Stimulated activated CD8-positive, alpha-beta memory T cell treated with anti-CD3 and anti-CD28 coated beads, Interleukin-2, amount 100 ng/mL, for 48 hours (primary cell): Measurements from ENCODE around the gene PPP2R3A.
A peak's percentile ranks its signal among the peaks of the same experiment; 100 is the strongest.
"Not testable (repeated sequence)": the region's sequence is repeated elsewhere in the genome, so short reads cannot be mapped to it uniquely, and the experiment has no call there.

Experiments used
- DNase-seq, 2 donors: peaks; one replicate each; pipeline ENCODE4 v3.0.0-alpha.2; 2020; ENCODE audit warnings: low read depth in 2 of 2

PPP2R3A gene

GRCh38 chr3:136023264-136023978 is 57.9 kb downstream of the PPP2R3A start:
- no peak for DNase-seq

DNA sequence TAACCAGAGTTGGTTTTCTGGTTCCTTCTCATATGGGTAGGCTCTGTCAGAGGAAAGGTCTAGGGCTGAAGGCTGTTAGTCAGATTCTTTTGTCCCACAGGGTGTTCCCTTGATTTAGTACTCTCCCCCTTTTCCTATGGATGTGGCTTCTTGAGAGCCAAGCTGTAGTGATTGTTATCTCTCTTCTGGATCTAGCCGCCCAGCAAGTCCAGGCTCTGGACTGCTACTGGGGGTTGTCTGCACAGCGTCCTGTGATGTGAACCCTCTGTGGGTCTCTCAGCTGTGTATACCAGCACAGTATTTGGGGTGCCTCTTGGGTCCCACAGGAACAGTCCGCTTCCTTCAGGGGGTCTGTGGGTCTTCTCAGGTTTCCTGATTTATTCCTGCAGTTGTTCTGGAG is 70.8 kb downstream of the PPP2R3A start:
- DNase-seq = no peak

DNA sequence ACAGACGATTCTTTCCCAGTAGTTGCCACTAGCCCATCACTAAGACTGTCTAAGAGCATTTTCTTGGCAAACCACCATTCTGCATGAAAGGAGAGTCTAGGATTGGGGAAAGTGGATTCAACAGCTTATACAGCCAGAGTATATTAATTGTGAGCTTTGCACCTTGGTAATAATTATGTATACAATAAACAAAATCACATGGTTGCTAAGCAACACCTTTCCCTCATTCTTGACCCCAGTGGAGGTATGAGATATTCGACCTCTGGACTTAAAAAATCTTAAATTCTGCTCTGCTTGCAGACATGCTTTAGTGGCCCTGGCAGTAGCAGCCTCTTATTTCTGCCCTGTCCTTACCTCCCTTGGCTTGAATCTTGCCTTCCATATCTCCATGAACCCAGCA is 73.1 kb downstream of the PPP2R3A start:
- DNase-seq = no peak

DNA sequence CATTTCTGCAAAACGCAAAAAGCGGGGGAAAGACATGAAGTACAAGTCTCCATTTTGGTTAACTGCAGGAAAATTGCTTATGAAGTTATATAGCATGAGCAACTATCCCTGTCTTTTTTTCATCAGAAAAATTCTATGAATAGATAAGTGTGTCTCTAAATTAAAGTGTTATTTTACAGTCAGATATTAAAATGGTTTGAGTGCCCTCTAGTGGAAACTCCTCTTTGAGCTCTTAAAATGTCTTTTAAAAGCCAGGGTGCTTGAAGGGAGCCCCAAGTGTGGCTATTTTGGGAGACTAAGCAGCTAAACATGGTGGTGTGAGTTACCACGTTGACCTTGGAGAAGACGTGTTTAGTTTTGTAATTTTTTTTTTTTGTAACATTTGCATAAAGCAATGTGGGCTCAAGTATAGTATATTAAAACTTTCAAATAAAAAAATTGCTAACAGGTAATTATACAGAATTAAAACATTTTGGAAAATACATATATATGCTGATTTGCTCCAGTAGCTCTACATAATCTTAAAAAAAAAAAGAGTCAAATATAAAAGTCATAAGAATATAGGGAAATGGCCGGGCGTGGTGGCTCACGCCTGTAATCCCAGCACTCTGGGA is 77.2 kb downstream of the PPP2R3A start:
- DNase-seq = no peak

DNA sequence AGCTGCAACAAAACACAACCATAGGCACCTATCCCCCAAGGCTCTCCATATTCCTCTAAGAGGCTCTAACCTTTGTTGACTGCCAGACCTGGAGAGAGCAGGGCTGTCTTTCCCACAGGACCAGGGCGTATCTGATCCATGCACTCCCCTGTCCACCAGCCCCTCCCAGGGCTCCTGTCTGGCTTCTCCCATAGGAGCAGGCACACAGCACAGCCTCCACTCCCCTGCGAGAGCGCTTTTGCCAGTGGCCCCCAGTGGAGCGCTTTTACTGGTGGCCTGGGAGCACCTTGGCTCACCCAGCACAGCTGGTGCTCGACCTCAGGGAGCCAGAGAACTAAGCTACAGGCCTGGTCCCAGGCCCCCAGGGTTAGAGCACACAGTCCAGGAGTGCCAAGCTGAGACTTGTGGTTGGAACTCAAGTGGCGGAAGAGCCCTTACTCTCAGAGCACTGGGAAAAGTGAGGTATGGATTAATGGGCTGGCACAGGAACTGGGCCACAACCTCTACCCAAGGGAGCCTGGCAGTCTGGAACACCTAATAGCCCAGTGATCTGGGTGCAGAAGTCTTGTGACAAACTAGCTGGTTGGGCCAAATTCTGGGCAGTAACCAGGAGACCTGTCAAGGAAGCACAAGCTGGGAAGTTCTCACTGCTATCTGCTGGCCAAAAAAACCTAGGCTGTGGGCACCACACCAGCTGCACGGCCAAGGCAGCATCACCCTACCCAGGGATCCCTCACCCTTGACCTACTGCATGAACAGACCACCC is 79.6 kb downstream of the PPP2R3A start:
- DNase-seq = no peak

DNA sequence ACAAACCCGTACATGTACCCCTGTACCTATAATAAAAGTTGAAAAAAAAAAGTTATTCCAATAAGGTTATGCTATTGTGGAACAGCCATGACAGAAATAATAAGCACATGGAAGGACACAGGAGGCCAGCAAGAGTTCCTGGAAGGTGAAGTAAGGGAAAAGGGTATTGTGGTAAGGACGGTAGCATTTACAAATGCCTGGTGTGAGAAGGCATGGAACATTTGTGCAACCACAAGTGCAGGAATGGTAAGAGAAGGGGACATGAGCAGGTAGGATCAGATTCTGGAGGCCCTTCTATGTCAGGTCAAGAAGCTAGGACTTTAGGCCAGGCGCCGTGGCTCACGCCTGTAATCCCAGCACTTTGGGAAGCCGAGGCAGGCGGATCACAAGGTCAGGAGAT is 82.5 kb downstream of the PPP2R3A start:
- DNase-seq = no peak

DNA sequence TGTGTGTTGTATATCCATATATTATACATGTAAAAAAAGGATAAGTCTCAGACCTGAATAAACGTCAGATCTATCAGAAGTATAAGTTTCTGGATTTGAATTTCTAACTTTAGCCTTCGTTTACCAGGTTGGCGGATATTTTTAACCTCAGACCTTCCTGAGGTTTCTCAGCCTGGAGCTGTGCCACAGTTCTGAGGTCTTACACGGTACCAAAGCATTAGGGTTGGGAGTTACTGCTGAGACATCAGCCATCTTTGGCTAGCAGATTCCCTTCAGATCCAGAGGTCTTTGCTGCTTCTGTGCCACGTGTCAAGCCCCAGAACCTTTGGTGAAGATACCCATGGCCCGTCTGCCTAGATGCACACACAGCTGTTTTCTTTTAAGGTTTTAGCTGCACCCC is 84.7 kb downstream of the PPP2R3A start:
- no peak for DNase-seq

DNA sequence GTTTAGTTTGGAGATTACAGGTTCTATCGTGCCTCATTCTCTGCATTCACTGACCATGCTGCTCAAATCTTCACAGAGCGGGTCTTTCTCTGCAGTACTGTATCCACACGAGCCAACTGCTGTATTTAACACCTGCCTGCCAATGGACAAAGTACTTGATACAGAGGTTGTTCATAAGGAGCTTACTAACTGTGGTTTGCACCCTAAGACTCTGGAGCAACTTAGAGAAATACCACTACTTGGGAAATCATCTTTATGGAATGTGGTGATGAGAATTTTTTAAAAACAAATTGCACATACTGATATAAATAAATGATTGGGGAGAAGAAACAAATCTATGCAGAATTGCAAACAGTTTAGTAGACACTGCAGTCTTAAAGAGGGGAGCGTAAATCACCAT is 90.0 kb downstream of the PPP2R3A start:
- DNase-seq = no peak

DNA sequence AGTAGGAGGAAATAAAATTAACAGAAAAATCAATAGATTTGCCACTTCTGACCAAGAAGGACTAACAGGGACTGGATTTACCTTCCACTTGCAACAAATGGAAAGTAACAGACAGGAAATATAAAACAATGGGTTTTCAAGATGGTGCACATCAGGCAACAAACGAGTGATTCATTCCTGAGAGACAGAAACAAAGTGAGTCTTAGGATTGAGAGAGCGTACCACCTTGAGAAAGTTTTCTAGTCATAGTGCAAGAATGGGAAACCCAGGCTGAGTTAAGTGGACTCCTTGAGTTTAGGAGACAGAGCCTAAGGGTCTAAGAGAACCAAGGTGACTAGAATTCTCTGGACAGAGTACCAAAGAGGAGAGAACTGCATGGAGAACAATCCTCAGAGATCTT is 101.7 kb downstream of the PPP2R3A start:
- DNase-seq = no peak

GRCh38 chr3:136068708-136069107 is 103.2 kb downstream of the PPP2R3A start:
- DNase-seq = no peak

DNA sequence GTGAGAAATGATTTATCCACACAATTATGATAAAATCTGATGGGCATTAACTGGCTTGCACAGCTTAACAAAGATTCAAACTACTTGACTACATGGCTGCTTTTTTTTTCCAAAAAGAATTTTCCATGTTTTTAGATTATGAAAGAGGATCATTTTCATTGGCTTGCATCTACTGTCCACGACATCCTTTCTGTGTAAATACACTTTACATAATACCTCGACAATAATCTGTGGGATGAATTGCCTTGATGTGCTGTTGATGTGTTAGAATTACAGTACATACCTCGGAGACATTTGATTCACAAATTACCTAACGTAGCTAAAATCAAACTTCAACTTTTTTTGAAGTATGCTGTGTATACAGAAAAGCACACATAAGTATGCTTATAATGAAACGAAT is 104.4 kb downstream of the PPP2R3A start:
- no peak for DNase-seq

GRCh38 chr3:136070334-136070733 is 104.8 kb downstream of the PPP2R3A start:
- DNase-seq = no peak

DNA sequence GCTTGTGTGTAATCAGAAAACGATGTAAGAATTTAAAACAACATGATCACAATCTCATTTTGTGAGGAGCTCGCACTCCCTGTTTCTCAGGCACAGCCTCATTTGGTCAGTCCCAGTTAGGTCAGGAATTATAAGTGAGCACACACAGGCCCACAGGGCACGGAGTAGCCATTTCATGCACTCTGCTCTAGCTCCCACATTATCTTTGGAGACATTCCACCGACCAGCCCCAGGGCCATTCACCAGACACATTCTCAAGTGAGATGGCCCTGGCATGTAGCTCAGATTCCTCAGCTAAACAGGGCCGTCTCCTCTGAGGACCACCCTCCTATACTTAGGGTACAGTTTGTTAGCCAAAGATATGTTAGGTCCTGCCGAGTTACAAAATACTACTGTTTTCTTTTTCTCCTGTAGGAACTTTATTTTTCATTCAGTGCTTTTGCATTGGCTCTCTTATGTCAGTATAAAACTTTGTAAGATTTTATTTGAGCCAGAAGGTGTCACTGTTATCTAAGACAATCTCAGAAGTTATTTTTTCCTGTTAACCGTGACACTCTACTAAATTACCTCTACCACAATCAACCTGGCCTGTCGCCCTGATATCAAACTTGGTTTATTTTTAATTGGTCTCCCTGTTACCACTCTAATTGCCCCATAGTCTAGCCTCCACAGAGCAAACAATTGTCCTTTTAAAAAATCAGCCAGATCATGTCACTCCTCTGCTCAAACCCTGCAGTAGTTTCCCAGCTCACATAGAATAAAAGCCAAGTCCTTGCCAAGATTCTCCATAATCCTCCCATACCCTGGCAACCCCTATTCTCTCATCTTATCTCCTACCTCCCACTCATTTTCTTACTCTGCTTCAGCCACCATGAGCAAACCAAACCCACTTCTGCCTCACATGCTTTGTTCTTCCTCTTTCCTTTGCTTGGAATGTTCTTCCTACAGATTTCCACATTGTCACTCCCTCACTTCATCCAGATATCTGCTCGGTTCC is 105.7 kb downstream of the PPP2R3A start:
- no peak for DNase-seq

- DNase-seq = no peak
Observed at GRCh38 chr3:136074546-136075170, 109.1 kb downstream of the PPP2R3A start.

DNA sequence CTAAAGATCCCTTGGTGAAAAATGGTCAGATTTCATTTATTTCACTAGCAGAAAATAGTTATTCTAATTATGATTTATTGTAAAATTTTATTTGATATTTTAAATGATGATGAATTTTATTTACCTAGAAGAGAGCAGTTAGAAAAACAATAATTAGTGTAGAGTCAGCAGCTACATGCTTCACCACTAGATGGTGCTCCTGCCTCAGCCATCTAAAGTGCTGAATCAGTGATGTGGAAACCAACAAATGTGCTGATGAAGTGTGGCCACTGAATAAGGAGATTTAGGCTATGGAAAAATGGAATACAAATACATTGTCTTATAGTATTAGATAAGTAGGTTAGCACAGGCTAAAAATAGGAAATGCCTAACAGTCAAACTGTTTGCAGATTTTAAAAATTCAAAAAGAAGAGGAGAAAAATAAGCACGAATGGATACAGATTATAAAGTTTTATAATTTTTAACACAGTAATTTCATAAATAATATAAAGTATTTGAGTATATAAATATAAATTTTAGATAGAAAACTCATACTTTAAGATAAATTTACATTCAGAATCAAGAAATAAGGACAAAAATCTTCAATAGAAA is 109.8 kb downstream of the PPP2R3A start:
- peak; percentile 27 to 55 for DNase-seq

DNA sequence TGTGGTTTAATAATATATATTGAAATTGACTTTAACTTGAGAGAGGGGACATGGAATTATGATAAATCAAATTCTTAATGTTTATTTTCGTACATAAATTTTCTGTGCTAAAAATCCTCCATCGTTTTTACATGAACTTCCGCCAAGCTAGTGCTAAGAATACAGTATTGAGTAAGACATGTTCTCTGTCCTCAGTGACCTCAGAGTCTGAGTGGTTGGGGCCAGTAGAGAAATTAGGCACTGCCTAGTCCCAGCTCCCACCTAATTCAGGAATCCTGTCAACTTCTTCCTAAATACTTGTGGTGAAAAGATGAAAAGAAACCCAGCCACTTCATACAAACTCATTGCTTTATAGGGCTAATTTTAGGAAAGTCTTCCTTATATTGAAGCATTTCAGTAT is 110.3 kb downstream of the PPP2R3A start:
- no peak for DNase-seq

DNA sequence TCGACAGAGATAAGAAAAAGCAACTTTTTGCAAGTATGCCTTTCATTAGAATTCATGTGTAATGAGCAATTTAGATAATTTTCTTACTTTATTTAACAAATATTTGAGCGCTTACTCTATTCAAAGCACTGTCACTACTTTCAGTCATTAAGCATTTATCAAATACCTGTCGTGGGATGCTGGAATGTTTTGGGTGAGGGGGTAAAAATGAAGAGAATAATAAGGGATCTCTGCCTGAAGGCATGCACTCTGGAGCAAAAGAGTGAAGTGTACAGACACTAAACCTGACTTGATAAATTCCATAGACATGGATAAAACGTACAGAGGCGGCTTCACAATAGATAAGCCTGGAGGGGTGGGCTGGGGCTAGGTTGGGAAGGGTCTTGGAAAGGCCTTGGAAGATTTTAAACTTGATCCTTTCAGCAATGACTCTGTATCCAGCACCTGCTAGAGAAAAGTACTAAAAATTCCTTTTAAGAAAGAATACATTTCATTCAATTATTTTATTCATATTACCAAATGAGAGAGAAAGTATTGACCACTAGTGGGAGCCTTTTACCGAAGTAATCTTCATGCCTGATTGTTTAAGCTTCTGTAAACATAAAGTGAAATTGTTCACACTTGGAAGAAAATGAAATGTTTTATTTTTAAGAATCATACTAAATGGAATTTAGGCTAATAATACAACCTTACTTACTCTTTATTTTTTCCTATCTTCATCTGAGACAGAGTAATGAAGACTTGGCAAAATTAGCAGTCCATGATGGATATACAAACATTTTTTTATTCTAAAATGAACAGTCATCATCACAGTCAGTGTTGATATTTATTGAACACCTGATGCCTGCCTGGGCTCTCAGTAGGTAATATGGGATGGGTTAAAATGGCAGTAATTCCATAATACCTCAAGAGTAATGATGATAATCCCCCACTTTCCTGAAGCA is 113.2 kb downstream of the PPP2R3A start:
- DNase-seq = no peak

DNA sequence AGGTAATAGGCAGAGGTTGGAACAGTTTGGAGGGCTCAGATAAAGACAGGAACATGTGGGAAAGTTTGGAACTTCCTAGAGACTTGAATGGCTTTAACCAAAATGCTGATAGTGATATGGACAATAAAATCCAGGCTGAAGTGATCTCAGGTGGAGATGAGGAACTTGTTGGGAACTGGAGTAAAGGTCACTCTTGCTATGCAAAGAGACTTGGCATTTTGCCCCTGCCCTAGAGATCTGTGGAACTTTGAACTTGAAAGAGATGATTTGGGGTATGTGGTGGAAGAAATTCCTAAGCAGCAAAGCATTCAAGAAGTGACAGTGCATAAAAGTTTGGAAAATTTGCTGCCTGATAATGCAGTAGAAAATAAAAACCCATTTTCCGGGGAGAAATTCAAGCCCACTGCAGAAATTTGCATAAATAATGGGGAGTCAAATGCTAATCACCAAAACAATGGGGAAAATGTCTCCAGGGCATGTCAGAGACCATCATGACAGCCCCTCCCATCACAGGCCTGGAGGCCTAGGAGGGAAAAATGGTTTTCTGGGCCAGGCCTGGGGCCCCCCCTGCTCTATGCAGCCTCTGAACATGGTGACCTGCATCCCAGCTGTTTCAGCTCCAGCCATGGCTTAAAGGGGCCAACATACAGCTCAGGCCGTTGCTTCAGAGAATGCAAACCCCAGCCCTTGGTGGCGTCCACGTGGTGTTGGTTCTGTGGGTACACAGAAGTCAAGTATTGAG is 118.3 kb downstream of the PPP2R3A start:
- DNase-seq = not testable (repeated sequence)

GRCh38 chr3:136085067-136085466 is 119.5 kb downstream of the PPP2R3A start:
- DNase-seq = not testable (repeated sequence)
